ENCODE measurements around the gene PRKN. TPM values are rescaled to one million over a fixed set of nuclear protein-coding genes. Genes with fewer than 3 reads are reported as not detected.
"Not testable (repeated sequence)": the region's sequence is repeated elsewhere in the genome, so short reads cannot be mapped to it uniquely, and the experiment has no call there.

PRKN gene
- total RNA-seq, 1 donor from 2014 or later, result 7.9 TPM

DNA sequence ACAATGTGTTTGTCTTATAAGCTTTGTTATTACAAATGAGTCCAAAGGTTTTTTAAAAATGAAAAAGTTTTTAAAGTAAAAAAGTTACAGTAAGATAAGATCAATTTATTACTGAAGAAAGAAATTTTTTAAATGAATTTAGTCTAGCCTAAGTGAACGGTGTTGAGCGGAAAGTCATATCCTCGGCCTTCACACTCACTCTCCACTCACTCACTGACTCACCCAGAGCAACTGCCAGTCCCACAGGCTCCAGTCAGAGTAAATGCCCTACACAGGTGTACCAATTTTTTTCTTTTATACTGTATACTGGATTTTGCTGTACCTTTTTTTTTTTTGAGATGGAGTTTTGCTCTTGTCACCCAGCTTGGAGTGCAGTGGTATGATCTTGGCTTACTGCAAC is 1411.0 kb downstream of the PRKN start:
- no peak for DNase-seq (ENCODE audit: low spot score)

DNA sequence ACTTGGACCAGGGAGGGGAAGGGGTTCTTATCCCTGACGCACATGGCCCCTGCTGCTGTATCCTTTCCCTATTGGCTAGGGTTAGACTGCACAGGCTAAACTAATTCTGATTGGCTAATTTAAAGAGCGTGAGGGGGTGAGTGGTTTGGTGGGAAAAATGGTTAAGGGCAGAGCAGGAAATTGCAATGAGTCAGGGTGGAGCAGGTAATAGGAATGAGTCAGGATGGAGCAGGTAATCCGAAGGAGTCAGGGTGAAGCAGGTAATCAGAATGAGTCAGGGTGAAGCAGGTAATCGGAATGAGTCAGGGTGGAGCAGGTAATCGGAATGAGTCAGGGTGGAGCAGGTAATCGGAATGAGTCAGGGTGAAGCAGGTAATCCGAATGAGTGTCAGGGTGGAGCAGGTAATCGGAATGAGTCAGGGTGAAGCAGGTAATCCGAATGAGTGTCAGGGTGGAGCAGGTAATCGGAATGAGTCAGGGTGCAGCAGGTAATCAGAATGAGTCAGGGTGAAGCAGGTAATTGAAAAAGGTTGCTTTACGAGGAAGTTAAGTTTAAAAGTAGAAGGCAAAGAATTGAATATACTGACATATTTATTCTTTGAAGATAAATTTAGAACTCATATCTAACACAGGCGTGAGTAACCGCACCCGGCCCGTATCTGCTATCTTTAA is 1412.2 kb downstream of the PRKN start:
- not testable (repeated sequence) for DNase-seq (ENCODE audit: low spot score)

DNA sequence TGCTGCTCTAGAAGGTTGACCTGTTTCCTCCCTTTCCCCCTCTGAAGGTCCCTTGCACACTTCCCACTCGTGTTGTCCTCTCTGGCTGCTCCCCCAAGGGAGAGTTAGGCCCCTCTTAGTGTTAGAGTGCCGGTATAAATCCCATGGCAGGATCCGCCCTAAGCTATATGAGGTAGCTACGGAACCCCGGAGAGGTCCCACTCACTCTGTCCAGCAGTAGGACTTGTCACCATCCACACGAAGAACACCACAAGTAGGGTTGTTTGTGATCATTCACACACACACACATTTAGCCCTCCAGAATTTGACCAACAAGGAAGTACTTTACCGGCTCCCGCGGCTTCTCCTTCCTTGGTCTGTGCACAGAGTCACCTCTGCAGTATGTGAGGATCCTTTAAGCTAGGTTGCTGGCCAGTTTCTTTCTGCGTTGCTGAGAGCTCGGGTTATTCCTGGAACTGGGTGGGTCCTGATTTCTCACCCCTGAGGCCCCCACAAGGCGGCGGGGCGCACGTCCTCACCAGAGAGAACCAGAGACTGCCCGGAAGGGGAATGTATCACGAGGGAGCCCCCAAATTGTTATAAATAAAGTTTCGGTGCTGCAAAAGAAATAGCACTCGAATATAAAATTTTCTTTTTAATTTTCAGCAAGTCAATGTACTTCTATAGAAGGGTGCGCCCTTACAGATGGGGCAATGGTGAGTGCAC is 1412.9 kb downstream of the PRKN start:
- not testable (repeated sequence) for DNase-seq (ENCODE audit: low spot score)

DNA sequence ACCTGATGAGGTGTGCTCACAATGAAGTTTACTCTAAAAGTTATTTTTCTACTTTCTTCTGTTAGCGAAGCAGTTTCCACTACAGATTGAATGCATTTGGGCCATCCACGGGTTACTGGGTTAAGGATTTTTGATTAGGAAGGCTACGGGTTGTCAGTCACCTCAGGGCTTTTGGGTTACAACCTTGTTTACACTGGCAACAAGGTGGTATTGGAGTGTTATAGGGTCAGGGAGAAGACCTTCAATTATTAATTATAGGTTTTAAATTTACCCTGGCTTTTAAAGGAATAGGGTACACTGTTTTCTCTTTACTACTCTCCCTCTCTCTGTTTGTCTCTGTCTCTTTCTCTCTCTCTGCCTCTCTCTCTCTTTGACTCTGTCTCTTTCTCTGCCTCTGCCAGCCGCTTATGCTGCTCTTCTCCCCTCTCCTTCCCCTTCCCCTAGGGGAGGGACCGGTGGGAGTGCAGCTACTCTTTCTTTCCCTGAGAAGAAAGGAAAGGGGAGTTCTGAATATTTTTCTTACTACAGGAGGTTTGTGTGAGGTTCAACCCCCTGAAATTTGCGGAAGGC is 1413.5 kb downstream of the PRKN start:
- no peak for DNase-seq (ENCODE audit: low spot score)

DNA sequence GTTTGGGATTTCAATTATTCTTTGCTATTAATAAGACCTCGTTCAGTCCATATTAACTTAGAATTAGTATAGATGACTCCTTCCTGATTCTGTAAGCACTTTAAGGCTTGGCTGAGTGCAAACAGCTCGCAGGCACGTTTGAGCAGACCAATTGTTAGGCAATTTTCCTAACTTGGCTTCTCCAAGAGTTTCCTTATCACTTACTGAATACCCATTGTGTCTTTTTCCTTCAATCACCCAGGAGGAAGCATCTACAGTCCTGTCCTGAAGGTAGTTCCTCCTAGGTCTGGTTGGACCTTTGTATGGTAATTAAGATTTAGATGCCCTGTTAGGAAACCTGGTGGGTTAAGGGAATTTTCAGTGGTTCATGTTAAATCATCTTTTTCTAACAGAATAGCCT is 1414.1 kb downstream of the PRKN start:
- not testable (repeated sequence) for DNase-seq (ENCODE audit: low spot score)

DNA sequence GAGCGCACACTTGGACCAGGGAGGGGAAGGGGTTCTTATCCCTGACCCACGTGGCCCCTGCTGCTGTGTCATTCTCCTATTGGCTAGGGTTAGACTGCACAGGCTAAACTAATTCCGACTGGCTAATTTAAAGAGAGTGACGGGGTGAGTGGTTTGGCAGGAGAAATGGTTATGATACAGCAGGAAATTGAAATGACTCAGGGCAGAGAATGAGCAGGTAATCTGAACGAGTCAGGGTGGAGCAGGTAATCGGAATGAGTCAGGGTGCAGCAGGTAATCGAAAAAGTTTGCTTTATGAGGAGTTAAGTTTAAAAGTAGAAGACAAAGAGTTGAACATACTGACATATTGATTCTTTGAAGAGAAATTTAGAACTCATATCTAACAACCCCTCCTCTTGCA is 1417.8 kb downstream of the PRKN start:
- DNase-seq (ENCODE audit: low spot score), result not testable (repeated sequence)

DNA sequence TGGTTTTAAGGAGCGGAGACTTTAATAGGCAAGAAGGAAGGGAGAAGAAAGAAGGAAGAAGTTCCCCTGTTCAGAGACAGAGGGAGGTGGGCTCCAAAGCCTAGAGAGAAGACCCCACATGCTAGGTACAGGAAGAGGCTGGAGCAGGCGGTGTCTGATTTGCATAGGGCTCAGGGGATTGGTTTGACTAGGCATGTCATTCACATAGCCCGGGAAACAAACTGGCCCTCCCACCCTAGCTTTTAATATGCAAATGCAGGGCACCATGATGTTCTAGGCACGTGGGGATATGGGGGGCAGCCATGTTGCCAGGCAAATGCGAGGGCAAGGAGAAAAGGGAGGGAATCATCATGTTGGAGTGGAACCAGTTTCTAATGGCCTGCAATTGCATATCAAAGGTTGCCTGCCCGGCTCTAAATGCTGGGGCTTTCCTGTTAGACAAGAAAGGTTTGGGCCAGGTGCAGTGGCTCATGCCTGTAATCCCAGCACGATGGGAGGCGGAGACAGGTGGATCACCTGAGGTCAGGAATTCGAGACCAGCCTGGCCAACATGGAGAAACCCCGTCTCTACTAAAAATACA is 1419.4 kb downstream of the PRKN start:
- DNase-seq (ENCODE audit: low spot score), result no peak

DNA sequence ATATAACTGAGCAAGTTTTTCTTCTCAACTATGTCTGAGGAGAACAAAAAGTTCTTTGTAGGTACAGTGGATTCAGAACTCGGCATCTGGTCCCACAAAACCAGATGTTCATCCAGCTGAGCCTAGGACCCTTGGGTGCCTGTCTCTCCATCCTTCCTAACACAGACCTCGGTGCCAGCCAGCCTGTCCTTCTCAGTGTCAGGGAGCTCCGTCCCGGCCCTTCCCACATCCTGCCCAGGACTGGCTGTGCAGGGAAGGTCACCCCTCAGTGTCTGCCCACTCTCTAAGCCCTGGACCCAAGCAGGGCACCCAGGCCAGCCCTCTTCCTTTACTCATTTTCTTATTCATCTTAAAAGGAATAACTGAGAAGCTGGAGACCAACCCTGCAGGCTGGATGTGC is 1421.7 kb downstream of the PRKN start:
- DNase-seq (ENCODE audit: low spot score), result no peak

DNA sequence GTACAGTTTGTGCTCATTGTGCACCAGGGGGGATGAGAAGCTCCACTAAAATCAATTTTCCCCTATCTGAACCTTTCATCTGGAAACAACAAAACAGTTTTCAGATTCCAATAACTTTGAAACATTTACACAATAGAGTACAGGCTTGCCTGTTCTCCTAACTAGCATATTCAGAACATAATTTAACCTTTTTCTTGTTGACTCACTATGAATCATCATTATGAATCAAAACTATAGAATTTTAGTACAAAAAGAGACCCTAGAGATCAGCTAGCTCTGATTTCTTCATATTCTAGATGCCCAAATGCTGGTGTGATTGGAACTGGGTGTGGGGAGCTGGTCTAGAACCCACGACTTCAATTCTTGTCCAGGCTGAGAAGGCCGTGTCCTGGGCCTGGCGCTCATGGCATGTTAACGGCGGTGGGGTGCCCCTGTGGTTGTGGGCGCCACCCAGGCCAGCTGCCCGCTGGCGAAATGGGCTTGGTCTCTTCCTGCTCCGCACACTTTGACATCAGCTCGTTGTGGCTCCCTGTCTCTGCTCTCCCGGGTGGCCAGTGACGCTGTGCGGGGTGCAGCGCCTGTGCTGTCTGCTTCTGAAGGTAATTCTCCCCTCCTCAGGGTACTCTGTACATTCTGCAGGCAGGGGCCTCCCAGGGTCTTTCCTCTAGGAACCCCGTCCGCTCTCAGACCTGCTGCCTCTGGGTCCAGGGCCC is 1423.8 kb downstream of the PRKN start:
- DNase-seq (ENCODE audit: low spot score), result no peak

DNA sequence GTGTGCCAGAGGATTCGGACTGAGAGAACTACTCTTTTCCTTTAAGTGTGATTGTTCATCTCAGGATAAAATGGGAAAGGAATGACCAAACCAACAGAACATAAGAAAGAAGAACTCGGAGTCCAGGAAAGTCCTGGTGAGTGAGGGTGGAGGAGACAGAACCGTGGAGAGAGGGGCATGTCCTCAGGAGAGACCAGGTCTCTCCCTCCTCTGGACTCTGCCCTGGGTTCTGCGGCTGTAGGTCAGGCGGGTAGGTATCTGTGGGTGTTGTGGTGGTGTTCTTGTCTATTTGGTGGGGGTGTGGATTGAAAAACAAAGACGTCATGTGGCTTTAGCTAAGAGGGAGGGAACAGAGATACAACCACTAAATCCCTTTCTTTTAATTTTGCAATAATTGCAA is 1424.6 kb downstream of the PRKN start:
- DNase-seq (ENCODE audit: low spot score), result no peak

DNA sequence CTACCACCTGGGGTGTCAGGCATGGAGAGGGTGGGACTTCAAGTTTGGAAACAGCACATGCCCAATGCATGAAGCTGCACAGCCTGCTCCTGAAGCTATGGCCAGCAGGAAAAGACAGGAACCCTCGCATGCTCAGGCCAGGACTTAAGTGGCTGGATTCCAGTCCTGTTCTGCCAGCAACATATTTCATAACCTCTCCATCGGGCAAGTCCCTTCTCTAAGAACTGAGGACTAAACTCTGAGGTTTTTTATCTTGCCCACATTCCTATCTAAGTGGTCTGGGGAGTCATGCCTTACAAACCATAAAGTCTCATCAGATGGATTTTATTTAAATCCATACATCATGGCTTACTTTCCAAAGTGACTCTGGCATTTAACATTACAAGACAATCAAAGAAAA is 1426.2 kb downstream of the PRKN start:
- DNase-seq (ENCODE audit: low spot score), result peak; percentile 96

DNA sequence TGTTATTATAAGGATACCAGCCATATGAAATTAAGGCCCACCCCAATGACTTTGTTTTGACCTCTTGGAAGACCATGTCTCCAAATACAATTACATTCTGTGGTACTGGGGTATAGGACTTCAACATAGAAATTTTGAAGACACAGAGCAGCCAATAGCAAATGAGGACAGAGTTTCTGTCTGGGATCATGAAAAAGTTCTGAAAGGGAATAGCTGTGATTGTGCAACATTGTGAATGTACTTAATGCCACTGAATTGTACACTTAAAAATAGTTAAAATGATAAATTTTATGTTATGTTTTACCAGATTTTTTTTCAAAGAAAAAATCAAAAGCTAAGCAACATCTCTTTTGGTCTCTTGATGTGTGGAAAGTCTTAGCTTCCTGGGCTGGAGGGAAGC is 1426.7 kb downstream of the PRKN start:
- DNase-seq (ENCODE audit: low spot score), result no peak

DNA sequence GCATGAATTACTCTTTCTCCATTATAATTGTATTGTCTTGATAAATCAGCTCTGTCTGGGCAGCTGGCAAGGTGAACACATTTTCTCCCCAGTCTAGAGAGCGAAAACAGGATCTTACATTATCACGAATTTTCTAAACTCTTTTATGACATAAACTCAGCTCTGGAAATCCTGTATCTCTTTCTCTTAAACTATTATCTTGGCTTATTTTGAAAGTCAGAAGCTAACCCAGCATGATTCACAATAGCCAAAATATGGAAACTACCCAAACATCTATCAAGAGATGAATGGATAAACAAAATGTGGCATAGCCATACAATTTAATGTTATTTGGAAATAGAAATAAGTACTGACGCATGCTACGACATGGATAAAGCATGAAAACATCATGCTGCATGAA is 1427.8 kb downstream of the PRKN start:
- DNase-seq (ENCODE audit: low spot score), result peak; percentile 73

Other genes with a start within 250 kb of the PRKN start
- 0.96 TPM for gene PACRG, start 208 bp upstream of the PRKN start, total RNA-seq (ENCODE audit: insufficient read depth, low replicate concordance)